Nasal cavity respiratory epithelium epithelial cell of viscerocranial mucosa (primary cell): ENCODE results near the gene PDGFA. TPM values are rescaled to one million over a fixed set of nuclear protein-coding genes. Genes with fewer than 3 reads are reported as not detected.

ENCODE experiments used
- total RNA-seq: library from RNA; depleted of rRNA; stranded (reverse); fragments of >200 nt; gene quantifications from 2 replicates; pipeline ENCODE4 v1.2.3, GENCODE V29; 2014

PDGFA gene
- 56.0 and 94.1 TPM in 2 replicates for total RNA-seq

DNA sequence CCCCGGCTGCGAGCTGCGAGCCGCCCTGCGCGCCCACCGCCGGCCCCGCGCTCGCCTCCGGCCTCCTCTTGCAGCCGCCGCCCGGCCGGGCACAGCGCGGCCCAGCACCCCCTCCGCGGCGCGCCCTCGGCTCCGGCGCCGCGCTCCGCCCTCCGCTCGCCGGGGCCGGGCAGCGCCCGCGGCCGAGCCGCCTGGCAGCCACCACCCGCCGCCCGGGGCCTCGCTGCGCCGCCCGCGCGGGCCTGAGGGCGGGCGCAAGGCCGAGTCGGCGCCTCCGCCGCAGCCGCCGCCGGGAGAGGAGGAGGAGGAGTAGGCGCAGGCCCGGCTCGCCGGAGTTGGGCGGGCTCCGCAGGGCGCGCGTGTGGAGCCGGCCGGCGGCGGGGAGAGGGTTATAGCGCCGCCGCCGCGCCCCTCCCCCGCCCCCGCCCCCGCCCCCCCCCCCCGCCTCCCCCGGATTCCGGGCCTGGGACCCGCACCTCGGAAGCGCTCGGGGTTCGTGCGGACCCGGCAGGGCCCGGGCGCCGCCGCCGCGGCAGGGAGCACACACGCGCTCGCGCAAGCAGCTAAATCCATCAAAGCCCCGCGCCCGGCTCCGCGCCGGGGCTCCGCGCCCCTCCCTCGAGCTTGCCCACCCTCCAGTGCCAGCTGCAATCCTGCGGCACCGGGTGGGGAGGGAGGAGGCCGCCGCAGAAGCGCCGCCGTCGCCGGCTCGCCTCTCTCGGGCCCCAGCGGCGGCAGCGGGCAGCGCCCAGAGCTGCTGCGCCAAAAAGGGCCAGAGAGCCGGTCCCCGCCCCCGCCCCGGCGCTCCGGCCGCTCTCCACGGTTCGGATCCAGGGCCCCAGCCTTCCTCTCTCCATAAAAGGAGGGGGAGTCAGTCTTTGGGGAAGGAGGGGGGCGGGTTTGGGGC, at the start of gene PDGFA:
Gene PDGFA, minus strand, starts transcription at position 363 of the 907 bp plus-strand sequence. CDS start 845 bp downstream, outside the sequence.

Other genes with a start within 250 kb of the PDGFA start
- gene FOXL3, start 229.7 kb downstream of the PDGFA start, total RNA-seq = not detected in 2 replicates
- 8.9 and 36.7 TPM in 2 replicates for gene DNAAF5, start 206.9 kb upstream of the PDGFA start, total RNA-seq
- gene PRKAR1B, start 207.4 kb upstream of the PDGFA start, total RNA-seq = 6.2 and 13.6 TPM in 2 replicates